ENCODE results near the gene GPR62.

GPR62 gene

DNA sequence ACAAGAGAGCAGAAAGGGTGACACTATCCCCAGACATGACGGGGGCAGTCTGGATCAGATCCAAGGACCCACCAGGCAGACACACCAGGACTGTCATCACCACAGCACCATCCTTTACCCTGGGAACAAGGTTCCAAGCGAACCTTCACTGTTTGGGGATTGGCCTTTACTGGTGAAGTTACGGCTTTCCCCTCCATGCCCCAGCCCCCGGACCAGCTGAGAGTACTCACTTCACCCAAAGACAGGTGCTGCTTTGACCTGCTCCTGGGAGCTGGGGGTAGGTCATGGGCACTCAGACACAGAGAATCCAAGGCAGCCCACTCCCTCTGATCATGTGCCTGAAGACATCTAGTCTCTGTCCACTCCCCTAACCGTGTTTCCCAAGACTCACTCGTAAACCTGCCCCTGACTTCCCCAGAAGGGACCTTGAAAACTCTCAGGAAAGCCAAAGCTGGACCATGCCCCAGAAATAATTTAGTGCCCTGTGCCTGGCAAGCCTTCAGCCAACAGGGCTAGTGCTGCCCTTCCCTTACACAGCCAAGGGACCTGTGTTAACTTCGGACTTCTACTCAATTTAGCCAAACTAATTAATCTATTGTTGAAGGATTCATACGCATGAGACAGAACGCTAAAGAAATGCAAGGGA is 16.3 kb upstream of the GPR62 start:
- no peak for DNase-seq (ENCODE audit: low spot score)

- DNase-seq (ENCODE audit: low spot score), result no peak
These were observed 14.3 kb upstream of the GPR62 start for GRCh38 chr3:51940648-51941462.

DNA sequence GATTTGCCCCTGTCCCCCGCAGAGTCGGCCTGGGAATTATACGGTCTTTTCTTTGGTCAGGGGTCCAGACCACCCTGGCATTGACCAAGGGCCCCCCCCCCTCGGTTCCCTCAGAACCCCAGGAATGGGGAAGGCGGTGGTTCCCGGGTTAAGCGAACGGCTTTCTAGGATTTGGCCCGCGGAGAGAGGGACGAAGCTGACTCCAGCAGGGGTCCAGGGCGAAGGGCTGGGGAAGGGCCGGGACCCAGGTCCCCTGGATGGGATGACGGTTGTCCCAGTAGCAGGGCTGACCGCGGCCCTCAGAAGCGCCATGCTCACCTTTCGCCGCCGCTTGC is 13.8 kb upstream of the GPR62 start:
- DNase-seq (ENCODE audit: low spot score), result no peak

- DNase-seq (ENCODE audit: low spot score), result peak; percentile 100
These were observed 13.2 kb upstream of the GPR62 start, which contains the start of the genes PARP3 and RRP9 for GRCh38 chr3:51941798-51942602. Gene PARP3 (plus strand): TSS chr3:51942363. CDS start chr3:51943356, 993 bp downstream. Gene RRP9 (minus strand): TSS chr3:51941904. CDS start chr3:51941867, 37 bp downstream.

GRCh38 chr3:51942603-51943450 is 12.4 kb upstream of the GPR62 start:
- DNase-seq (ENCODE audit: low spot score), result peak; percentile 63

- no peak for DNase-seq (ENCODE audit: low spot score)
These were observed 11.5 kb upstream of the GPR62 start for GRCh38 chr3:51943451-51944391.

- DNase-seq (ENCODE audit: low spot score), result no peak
These were observed 10.6 kb upstream of the GPR62 start for GRCh38 chr3:51944451-51945021.

DNA sequence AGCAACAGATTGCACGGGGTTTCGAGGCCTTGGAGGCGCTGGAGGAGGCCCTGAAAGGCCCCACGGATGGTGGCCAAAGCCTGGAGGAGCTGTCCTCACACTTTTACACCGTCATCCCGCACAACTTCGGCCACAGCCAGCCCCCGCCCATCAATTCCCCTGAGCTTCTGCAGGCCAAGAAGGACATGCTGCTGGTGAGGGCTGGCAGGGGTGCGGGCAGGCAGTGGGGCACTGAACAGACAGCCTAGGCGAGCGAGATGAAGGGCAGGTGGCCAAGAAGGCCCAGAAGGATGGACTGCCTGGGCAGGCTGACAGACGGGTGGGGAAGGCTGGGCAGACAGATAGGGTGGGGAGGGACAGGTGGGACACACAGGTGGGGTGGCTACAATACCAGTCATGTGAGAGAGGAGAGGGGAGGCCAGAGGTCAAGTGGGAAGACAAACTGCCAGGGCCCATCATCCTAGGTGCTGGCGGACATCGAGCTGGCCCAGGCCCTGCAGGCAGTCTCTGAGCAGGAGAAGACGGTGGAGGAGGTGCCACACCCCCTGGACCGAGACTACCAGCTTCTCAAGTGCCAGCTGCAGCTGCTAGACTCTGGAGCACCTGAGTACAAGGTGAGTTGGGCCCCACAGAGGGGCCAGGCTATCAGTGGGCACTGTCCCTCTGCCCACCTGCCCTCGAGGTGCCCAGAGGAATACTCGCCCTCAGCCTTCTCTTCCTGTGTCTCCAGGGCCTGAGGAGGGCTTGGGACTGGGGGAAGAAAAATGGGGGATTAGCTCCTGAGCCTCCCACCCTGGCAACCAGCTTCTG is 9.9 kb upstream of the GPR62 start:
- no peak for DNase-seq (ENCODE audit: low spot score)

- DNase-seq (ENCODE audit: low spot score), result no peak
These were observed 9.1 kb upstream of the GPR62 start for GRCh38 chr3:51945926-51946705.

DNA sequence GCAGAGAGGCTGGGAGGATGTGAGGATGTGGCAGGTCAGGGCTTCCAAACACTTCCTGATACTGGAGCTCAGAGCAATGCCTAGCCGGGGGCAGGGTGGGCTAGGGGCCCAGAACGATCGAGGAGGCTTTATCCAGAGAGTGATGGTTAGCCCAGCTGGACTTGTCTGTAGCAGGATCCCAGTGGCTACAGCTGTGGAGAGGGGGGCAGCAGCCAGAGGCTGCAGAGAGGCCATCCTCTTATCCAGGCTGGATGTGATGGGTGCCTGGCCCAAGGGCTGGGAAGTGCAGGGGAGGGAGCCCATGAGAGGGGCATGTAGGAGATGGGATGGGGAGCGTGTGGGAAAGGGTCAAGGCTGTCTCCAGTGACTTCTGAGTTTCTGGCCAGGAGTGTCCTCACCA is 8.4 kb upstream of the GPR62 start:
- DNase-seq (ENCODE audit: low spot score), result no peak

DNA sequence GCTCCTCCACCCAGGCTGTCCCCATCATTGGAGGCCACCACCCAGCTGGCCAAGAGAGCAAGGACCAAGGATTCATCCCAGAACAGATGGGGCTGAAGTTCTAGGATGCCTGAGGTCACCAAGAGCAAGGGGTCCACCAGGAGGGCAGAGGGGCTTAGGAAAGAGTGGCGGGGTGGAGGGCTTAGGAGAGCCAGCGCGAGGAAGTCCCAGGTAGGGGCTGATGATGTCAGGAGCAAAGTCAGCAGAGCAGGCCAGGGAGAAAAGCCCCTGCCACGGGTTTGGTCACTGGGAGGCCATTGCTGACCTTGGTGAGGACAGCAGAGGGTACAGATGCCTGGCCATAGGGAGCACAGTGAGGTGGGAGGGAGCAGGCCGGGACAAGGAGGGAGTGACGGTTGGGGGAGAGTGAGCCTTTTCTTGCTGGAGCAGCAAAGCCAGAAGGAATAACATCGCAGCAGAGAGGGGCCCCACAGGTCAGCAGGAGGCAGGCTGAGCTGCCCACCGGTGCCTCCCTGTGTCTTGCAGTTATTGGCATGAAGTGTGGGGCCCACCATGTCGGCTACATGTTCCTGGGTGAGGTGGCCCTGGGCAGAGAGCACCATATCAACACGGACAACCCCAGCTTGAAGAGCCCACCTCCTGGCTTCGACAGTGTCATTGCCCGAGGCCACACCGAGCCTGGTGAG is 7.8 kb upstream of the GPR62 start:
- no peak for DNase-seq (ENCODE audit: low spot score)

GRCh38 chr3:51948016-51948580 is 7.1 kb upstream of the GPR62 start:
- DNase-seq (ENCODE audit: low spot score), result no peak

DNA sequence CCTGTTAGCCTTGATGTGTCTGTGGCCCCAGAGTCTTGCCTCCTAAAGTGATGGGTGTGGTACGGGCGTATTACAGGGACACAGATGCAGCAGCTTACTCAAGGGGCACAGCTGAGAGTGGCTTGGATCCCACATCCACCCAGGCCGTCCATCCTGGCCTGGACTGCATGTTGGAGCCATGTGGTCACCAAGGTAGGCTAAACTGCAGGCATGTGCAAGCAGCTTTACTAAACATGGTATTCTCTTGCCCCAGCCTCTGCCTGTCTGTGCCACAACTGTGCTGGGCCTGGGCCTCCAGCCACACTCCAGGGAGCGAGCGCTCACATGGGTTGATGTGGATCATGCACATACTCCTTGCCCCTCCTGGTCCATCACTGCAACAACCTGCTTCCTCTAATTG is 6.1 kb upstream of the GPR62 start:
- no peak for DNase-seq (ENCODE audit: low spot score)

DNA sequence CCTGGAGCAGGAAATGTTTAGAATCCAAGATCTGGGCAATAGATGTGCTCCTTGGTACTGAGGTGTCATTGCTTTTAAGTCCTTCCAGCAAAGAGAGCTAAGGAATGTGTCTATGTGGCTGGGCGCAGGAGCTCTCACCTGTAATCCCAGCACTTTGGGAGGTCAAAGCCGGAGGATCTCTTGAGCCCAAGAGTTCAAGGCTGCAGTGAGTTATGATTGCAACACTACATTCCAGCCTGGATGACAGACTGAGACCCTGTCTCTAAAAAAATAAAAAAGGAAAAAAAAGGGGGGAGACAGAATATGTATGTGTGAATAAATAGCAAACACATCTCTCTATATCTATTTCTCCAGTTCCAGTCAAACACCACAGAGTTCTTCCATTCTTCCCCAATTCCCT is 4.3 kb upstream of the GPR62 start:
- DNase-seq (ENCODE audit: low spot score), result no peak

GRCh38 chr3:51953445-51953844 is 1.7 kb upstream of the GPR62 start:
- no peak for DNase-seq (ENCODE audit: low spot score)

- no peak for DNase-seq (ENCODE audit: low spot score)
These were observed 1.1 kb upstream of the GPR62 start for GRCh38 chr3:51954105-51954504.

DNA sequence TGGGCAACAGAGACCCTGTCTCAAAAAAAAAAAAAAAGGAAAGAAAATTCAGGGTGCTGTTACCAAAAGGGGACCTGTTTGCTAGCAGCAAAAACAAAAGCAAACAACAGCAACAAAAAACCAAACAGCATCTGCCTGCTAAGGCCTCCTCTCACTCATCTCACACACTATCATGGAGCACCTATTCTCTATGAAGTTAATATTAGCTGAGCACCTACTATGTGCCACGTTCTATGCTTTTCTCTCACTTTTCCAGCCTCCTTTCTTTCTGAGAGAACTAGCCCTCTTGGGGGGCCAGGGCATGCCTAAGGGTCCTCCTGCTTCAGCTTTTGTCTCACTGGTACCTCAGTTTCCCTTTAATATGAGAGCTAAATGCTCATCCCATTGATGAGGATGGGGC is 468 bp upstream of the GPR62 start:
- no peak for DNase-seq (ENCODE audit: low spot score)
